Stimulated activated CD8-positive, alpha-beta memory T cell treated with anti-CD3 and anti-CD28 coated beads, Interleukin-15, amount 100 ng/mL, for 4 hours (primary cell): ENCODE data around the gene GAS2L3.

Experiments
- DNase-seq, 2 donors: peaks; one replicate each; pipeline ENCODE4 v3.0.0-alpha.2; 2020; ENCODE audit warnings: low read depth in 2 of 2

Gene GAS2L3

GRCh38 chr12:100661300-100661951 lies 87.9 kb downstream of the GAS2L3 start:
- DNase-seq, result no peak

GRCh38 chr12:100666588-100666987 lies 93.1 kb downstream of the GAS2L3 start:
- DNase-seq, result no peak

GRCh38 chr12:100668945-100669536 lies 95.6 kb downstream of the GAS2L3 start:
- peak in 1 of 2 donors; percentile 3 for DNase-seq

DNA sequence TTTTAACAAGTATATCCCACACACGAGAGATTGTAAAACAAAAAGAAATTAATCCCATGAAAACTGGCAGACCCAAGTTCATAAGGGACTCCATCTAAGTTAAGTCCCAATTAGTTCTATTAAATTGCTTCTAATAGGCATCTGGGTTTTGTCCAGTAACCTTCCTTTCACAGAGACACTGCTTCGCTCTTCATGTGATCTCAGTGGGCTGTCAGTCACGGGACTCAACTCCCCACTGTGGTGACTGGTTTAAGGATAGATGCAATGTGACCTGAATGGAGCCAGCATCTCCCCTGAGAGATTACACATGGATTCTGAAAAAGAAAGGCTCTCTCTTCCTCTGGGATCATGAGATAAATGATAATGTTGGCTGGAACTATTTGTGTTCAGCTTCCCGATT lies 96.4 kb downstream of the GAS2L3 start:
- DNase-seq, result no peak

- no peak for DNase-seq
These were observed 98.1 kb downstream of the GAS2L3 start for GRCh38 chr12:100671396-100672074.

- no peak for DNase-seq
These were observed 98.7 kb downstream of the GAS2L3 start for GRCh38 chr12:100672075-100672592.

DNA sequence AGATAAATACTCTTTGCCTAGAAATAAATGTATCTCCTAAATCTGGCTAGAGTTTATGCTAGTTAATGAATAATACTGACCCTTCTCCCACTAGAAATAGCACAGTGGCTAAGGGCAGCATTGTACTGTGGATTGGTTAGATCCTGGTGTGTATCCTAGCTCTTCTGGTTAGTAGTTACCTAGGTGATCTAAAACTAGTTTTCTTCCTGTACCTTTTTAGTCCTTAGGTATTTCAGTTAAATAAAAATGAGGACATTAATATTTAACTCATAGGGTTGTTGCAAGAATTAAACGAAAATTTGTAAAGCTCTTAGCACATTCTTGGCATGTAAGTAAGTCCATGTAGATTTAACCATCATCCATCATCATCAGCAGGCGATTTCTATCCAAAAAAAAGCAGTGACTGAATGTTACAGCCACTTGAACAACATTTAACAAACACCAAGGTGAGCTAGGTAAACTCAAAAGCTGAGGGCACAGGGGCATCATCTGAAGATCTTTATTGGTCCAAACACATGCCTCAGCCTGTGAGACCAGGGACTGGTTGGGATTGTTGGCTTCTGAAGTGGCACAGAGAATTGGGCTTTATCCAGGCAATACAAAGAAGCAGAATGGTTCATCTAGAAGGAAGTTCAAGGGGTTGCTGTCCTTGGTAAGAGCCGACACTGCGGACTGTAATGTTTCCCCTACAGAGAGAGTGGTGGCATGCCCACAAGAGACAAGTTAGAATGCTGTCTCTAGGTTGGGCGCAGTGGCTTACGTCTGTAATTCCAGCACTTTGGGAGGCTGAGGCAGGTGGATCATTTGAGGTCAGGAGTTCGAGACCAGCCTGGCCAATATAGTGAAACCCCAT lies 100.8 kb downstream of the GAS2L3 start:
- no peak for DNase-seq
